K562 treated with DMSO at 1 percent for 4 hours (cell line): ENCODE results near the gene ABCA3. TPM values are rescaled to one million over a fixed set of nuclear protein-coding genes. Genes with fewer than 3 reads are reported as not detected.

Source experiments
- total RNA-seq: library from RNA; unstranded; fragments of 300-600 nt; gene quantifications from 2 replicates; pipeline ENCODE4 v1.2.3, GENCODE V29; 2022; ENCODE audit not compliant: insufficient read depth

ABCA3 gene
- 18.9 and 25.4 TPM in 2 replicates for total RNA-seq

DNA sequence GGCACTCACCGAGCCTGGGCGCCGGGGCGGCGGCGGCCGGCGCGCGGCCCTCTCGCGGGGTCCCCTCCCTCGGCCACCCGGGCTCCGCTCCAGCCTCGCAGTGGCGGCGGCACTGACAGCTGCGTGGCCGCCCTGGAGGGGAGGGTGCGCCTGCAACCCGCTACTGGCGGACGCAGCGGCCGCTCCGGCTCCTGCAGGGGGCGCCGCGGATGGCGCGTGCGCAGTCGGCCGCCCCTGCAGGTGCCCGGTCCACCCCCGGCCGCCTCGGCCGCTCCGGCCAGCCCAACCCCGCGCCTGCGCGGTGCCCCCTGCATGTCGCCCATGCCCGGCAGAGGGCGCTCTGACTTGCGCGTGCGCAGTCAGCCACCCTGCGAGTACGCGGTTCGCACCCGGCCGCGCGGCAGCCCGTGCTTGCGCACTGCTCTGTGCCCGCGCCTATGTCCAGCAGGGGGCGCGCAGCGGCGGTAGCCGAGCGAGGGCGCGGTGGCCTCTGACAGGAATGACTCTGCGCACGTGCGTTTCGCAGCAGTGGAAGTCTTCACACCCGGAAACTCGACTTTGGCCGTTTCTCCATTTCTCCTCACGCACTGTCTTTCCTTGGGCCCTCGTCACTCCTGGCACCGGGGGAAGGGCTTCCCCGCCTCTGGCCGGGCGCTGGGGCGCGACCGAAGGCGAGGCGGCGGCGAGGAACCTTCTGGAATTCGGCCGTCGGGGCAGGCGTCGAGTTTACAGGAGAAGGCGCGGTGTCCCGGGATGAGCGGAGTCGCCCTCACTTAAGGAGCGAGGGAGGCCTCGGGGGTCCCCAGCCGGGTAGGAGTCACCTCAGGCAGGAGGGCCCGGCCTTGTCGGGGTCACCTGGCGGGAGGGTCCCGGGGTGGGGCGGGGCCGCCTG is at the start of gene ABCA3:
TSS of gene ABCA3 (minus strand) at position 165 of the 892 bp plus-strand sequence. CDS start 14,262 bp downstream, outside the sequence.

DNA sequence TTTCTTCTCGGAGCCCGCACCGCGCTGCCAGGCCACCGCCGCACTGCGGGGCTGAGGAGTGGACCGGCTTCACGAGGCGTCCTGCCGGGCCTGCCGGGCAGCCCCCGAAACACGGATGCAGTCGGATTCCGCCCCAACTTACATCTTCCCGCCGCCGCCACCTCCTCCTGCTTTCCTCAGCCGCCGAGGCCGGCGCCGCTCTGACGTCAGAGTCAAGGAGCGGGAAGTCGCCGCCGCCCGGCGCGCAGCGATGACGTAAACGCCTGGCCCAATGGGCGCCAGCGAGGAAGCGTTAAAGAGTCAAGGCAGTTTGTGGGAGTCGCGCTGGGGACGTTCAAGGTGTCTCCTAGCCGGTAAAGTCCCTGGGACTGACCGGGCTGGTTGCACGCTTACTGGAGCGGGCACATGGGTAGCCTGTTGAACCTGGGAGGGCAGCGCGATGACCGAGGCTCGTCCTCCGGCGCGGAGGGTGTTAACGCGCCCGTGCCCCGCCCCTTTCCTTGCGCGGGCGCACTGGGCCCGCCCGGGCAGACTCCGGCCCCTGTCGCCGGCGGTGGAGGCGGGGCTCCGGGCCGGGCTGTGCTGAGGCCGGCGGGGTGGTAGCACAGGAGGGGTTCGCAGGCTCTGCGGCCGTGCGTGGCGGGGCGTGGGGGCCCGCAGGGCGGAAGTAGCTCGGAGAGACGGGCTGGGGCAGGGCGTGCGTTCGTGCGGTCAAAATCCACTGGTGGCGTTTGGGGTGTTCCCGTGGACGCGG is 72.4 kb downstream of the ABCA3 start, which contains the start of gene RNPS1:
TSS of gene RNPS1 (minus strand) at position 214 of the 754 bp plus-strand sequence. CDS start 3,483 bp downstream, outside the sequence.

DNA sequence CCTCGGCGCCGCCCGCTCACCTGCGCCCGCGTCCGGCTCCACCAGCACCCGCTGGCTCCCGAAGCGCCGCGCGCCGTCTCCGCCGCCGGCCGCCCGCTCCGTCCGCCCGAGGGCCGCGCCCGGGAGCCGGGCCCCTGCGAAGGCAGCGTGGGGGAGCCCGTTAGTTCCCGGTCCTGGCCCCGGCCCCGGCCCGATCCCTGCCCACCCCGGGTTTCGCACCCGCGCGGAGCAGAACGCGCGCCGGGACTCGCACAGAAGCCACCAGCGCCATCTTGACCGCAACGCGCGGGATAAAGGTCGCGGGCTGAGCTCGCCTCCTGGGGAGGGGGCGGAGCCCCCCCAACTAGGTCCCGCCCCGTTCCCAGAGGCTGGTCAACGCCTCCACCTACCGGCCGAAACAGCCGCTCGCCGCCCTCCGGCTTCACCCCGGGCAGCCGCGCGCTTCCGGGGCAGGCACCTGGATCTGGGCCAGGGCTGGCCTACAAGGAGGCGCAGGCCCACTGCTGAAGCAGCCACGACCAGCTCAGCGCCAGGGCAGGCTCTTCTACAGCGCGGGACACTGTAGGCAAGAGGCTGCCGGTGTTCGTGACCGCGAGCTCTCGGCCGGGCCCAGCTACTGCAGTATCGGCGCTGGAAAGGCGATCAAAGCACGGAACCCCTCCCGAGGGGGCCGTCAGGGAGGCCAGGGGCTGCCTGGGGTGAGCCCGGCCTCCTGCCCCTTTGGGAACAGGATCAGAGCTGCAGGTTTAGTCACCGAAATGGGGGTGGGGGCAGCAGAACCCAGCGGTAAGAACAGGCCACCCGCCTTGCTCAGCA is 89.0 kb downstream of the ABCA3 start, which contains the start of gene ECI1:
TSS of gene ECI1 (minus strand) at position 292 of the 816 bp plus-strand sequence. CDS start at position 271, 21 bp downstream.

DNA sequence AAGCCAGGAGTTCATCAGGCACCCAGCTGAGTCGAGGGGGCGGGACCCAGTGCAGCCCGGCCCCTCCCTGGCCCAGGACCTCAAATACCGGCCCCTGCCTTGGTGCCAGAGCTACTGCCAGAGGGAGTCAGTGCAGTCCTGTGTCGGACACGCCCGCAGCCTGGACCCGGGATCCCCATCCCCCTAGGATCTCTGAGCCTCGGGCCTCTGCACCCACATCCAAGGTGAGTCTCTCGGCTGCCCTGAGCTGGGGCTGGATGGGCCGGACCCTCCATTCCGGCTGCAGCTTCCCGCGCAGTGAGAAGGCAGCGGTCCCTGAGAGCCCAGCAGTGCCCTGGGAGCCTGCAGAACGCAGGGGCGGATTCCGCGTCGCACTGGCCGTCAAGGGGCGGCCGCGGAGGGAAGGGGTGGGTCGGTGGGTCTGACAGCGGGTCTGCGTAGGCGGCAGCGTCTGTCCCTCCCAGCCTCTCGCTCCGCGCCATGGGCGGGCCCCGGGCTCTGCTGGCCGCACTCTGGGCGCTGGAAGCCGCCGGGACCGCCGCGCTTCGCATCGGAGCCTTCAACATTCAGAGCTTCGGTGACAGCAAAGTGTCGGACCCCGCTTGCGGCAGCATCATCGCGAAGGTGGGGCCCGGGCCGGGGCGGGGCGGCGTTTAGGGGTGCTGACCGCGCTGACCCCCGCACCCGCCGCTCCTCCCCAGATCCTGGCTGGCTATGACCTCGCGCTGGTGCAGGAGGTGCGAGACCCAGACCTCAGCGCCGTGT is 104.0 kb downstream of the ABCA3 start, which contains the start of gene DNASE1L2:
TSS of gene DNASE1L2 (plus strand) at position 108 of the 765 bp plus-strand sequence. CDS start at position 481, 373 bp downstream.

Other genes with a start within 250 kb of the ABCA3 start
- gene PKD1, start 204.8 kb downstream of the ABCA3 start, total RNA-seq: 67.2 and 116 TPM in 2 replicates
- 3.5 and 3.9 TPM in 2 replicates for gene RAB26, start 192.1 kb downstream of the ABCA3 start, total RNA-seq
- gene TRAF7, start 184.9 kb downstream of the ABCA3 start, total RNA-seq: 103 and 117 TPM in 2 replicates
- 4.2 and 5.4 TPM in 2 replicates for gene CASKIN1, start 144.1 kb downstream of the ABCA3 start, total RNA-seq
- gene MLST8, start 135.3 kb downstream of the ABCA3 start, total RNA-seq: 73.7 and 84.0 TPM in 2 replicates
- gene BRICD5, start 129.9 kb downstream of the ABCA3 start, total RNA-seq: 4.9 and 16.4 TPM in 2 replicates
- 53.8 and 56.2 TPM in 2 replicates for gene PGP, start 125.9 kb downstream of the ABCA3 start, total RNA-seq
- gene E4F1, start 117.1 kb downstream of the ABCA3 start, total RNA-seq: 33.2 and 37.1 TPM in 2 replicates
- gene DNASE1L2, start 104.3 kb downstream of the ABCA3 start, total RNA-seq: 5.4 and 6.1 TPM in 2 replicates
- 309 and 412 TPM in 2 replicates for gene ECI1, start 89.1 kb downstream of the ABCA3 start, total RNA-seq
- 182 and 221 TPM in 2 replicates for gene RNPS1, start 72.6 kb downstream of the ABCA3 start, total RNA-seq
- gene CCNF, start 88.7 kb upstream of the ABCA3 start, total RNA-seq: 25.8 and 36.2 TPM in 2 replicates
- gene TEDC2, start 119.4 kb upstream of the ABCA3 start, total RNA-seq: 24.5 and 30.6 TPM in 2 replicates
- gene NTN3, start 130.6 kb upstream of the ABCA3 start, total RNA-seq: 0.42 TPM in 1 of 2 replicates, not detected in the other
- 5.7 and 10.9 TPM in 2 replicates for gene TBC1D24, start 134.4 kb upstream of the ABCA3 start, total RNA-seq
- gene ATP6V0C, start 173.2 kb upstream of the ABCA3 start, total RNA-seq: 470 and 495 TPM in 2 replicates
- 24.0 and 36.2 TPM in 2 replicates for gene AMDHD2, start 179.6 kb upstream of the ABCA3 start, total RNA-seq
- gene CEMP1, start 190.7 kb upstream of the ABCA3 start, total RNA-seq: 5.9 and 8.3 TPM in 2 replicates
- gene PDPK1, start 197.3 kb upstream of the ABCA3 start, total RNA-seq: 23.1 and 30.0 TPM in 2 replicates